Muscle of arm (tissue), 12 donors: ENCODE measurements around the gene SUN1. TPM values are rescaled to one million over a fixed set of nuclear protein-coding genes. Genes with fewer than 3 reads are reported as not detected.

ENCODE experiments used
- DNase-seq: peaks from one replicate; pipeline ENCODE4 v3.0.0-alpha.2; 2013
- polyA plus RNA-seq, 12 donors: library from polyadenylated mRNA; unstranded; fragments of 120-200 nt; gene quantifications; one replicate each; pipeline ENCODE4 v1.2.1, GENCODE V29; 2013; ENCODE audit not compliant: insufficient read length in 12 of 12

SUN1 gene
- polyA plus RNA-seq, 12 donors: 142 to 253 (median 208) TPM; not detected in 1

- peak; percentile 92 for DNase-seq
Observed at GRCh38 chr7:876077-876971, 44.0 kb downstream of the SUN1 start, which contains the start of gene GET4. Gene GET4, plus strand, starts transcription at chr7:876554. Its CDS starts 92 bp downstream, at chr7:876646.

GRCh38 chr7:876972-877311 is 44.7 kb downstream of the SUN1 start:
- DNase-seq: no peak

- no peak for DNase-seq
Observed at GRCh38 chr7:877312-878232, 45.3 kb downstream of the SUN1 start.

- no peak for DNase-seq
Observed at GRCh38 chr7:879093-879492, 46.8 kb downstream of the SUN1 start.

- no peak for DNase-seq
Observed at GRCh38 chr7:879706-880105, 47.4 kb downstream of the SUN1 start.

- no peak for DNase-seq
Observed at GRCh38 chr7:880450-880849, 48.2 kb downstream of the SUN1 start.

GRCh38 chr7:881441-882234 is 49.4 kb downstream of the SUN1 start:
- DNase-seq: no peak

- DNase-seq: no peak
Observed at GRCh38 chr7:882336-883035, 50.2 kb downstream of the SUN1 start.

GRCh38 chr7:883055-884021 is 51.1 kb downstream of the SUN1 start:
- DNase-seq: no peak

GRCh38 chr7:884191-885003 is 52.1 kb downstream of the SUN1 start:
- no peak for DNase-seq

GRCh38 chr7:885261-885892 is 53.1 kb downstream of the SUN1 start:
- no peak for DNase-seq

- no peak for DNase-seq
Observed at GRCh38 chr7:885893-886625, 53.8 kb downstream of the SUN1 start.

GRCh38 chr7:886626-887487 is 54.6 kb downstream of the SUN1 start:
- no peak for DNase-seq

- no peak for DNase-seq
Observed at GRCh38 chr7:887488-887820, 55.2 kb downstream of the SUN1 start.

GRCh38 chr7:888081-889024 is 56.1 kb downstream of the SUN1 start:
- no peak for DNase-seq

GRCh38 chr7:889025-889390 is 56.7 kb downstream of the SUN1 start:
- no peak for DNase-seq
